HG02759 (cell line): ENCODE measurements around the gene GCA.
A peak's percentile ranks its signal among the peaks of the same experiment; 100 is the strongest.

ENCODE experiments used
- ATAC-seq: cut with Tn5 transposase; IDR thresholded peaks from one replicate; pipeline ENCODE4 v1.9.1; 2021; ENCODE audit warnings: mild to moderate bottlenecking, moderate library complexity; ENCODE audit not compliant: unreplicated experiment

The GCA gene

GRCh38 chr2:162343824-162344616 is at the start of gene GCA:
Gene GCA, plus strand, starts transcription at chr2:162344132. Its CDS starts 117 bp downstream, at chr2:162344249.
- ATAC-seq: peak; percentile 97

GRCh38 chr2:162295009-162295408 is 48.9 kb upstream of the GCA start:
- no peak for ATAC-seq

- ATAC-seq: no peak
Measured at GRCh38 chr2:162297925-162298552, 45.9 kb upstream of the GCA start.

GRCh38 chr2:162298669-162299335 is 45.1 kb upstream of the GCA start:
- no peak for ATAC-seq

GRCh38 chr2:162300266-162300665 is 43.7 kb upstream of the GCA start:
- no peak for ATAC-seq

DNA sequence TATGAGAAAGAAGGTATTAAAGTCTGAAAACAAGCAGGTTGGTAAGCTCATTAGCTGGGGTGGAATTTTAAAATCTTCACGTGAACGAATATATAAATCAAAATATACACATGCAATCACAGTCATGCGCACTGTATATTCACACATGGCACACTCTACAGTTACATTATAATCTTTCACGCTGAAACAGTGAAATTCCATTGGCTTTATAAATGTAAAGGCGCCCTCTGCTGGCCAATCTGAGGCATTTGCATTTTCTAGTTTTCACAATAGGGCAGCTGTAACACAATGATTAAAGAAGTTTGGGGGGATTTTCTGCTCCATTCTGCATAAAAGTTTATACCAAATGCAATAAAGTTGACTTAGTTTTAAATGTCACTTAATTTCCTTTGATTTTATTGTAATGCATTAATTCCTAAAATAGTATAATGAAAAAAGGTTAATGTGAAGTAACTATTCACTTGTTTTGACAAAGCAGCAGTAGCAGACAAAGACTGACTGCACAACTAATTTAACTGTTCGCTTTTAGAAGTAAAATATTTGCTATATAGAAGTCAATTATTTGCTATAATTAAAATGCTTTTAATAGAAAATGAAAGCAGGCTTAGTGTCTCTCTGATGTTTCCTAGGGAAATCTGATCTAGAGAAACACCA is 42.7 kb upstream of the GCA start:
- peak; percentile 84 for ATAC-seq

GRCh38 chr2:162301877-162302276 is 42.1 kb upstream of the GCA start:
- ATAC-seq: no peak

- no peak for ATAC-seq
Measured at GRCh38 chr2:162305901-162306300, 38.0 kb upstream of the GCA start.

DNA sequence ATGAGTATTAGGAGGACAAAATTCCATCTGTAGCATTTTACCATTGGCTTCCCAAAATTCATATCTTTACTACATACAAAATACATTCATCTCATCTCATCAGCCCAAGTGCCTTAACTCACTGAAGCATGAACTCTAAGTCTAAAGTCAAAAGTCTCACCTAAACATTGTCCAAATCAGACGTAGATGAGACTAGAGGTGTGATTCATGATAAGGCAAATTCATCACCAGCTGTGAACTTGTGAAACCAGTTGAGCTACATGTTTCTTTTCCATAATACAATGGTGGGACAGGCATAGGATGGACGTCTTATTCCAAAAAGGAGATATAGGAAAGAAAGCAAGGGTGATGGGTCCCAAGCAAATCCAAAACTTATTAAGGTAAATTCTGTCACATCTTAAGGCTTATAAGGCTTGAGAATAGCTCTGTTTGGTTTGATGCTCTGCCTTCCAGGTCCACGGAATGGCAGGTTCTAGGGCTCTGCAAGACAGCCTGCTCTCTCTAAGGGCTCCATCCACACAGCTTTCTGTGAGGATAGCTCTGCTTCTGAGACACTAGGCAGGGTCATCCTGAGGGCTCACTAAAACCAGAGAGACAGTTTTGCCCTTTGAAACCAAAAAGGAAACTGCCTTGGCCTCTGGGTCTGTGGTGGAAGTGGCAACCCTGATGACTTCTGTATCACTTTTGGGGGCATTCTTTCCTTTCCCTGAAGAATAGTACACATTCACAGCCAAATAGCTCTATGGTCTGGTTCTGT is 35.0 kb upstream of the GCA start:
- ATAC-seq: peak; percentile 64

DNA sequence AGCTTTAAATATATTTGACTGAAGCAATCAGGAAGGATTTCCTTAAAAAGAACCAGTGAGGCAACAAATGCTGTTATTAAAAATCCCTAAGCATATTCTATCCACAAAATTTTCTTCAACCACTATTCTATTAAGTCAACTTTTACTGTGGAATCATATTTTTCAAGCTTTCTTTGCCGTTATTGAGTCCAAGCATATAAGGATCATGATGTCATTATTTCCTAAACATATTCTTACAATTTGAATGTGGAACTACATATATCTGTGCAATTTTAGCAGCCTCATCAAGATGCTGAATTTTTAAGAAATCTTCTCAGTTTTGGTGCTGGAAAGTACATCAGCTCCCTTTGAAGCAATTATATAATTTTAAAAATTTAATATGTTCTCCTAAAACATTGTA is 31.1 kb upstream of the GCA start:
- ATAC-seq: no peak

DNA sequence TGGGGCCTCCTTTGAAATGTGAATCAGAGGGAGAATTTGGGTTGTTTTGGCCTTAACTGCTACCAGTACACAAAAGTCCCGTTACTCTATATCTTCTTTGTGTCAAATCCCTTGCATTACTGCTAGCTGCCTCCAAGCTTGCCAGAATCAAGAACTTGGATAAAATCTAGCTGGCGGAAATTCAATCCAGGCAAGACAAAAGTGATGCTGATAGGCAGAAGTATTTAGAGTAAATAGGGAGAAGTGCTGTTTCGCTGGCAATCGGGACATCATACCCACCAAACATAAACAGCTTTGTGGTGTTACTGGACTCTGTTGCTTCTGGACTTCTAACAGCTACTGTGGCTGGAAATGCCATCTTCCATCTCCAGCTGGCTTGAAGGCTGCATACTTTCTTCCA is 28.0 kb upstream of the GCA start:
- no peak for ATAC-seq

GRCh38 chr2:162316590-162316989 is 27.3 kb upstream of the GCA start:
- ATAC-seq: no peak

GRCh38 chr2:162317058-162317742 is 26.7 kb upstream of the GCA start:
- ATAC-seq: no peak

GRCh38 chr2:162317861-162318327 is 26.0 kb upstream of the GCA start:
- peak; percentile 4 for ATAC-seq

DNA sequence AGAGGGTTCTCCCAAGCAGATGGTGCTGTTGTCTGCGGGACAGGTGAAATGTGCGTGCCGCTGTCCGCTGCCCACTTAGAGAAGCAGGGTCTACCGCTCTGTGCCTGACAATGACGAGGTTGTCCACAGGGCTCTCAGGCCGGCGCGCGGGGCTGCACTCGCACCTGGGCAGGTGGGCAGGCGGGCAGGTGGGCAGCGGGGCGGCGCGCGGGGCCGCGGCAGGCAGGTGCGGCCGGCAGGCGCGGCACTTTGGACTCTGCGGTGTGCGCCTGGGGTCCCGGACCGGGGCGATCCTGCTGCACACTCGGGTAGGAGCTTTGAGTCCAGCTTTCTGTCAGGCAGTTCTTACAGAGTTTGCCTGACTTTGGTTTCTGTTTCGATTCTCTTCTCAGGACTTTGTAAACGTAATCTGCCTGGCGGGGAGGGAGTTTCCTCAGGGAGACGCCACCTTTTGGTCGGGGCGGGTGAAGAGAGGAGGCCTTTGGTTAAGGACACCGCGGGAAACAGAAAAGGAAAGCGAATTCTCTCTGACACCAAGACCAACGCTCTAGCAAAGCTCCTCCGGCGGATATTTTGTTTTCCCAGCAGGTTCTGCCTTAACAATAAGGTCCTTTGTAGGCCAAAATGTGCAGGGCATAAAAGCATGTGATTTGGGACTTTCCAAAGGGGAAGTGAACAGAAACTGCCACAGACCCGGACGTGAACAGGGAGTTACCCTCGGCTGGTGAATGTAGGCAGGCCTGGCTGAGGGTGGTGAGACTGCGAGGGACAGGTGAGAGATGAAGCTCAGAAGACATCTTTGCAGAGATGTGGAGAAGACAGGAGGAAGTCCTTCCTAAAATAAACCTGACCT is 25.4 kb upstream of the GCA start, which contains the start of gene IFIH1:
IFIH1 (minus strand) TSS at position 357 of the 853 bp plus-strand sequence. CDS start 377 bp downstream, outside the sequence.
- peak; percentile 84 for ATAC-seq

DNA sequence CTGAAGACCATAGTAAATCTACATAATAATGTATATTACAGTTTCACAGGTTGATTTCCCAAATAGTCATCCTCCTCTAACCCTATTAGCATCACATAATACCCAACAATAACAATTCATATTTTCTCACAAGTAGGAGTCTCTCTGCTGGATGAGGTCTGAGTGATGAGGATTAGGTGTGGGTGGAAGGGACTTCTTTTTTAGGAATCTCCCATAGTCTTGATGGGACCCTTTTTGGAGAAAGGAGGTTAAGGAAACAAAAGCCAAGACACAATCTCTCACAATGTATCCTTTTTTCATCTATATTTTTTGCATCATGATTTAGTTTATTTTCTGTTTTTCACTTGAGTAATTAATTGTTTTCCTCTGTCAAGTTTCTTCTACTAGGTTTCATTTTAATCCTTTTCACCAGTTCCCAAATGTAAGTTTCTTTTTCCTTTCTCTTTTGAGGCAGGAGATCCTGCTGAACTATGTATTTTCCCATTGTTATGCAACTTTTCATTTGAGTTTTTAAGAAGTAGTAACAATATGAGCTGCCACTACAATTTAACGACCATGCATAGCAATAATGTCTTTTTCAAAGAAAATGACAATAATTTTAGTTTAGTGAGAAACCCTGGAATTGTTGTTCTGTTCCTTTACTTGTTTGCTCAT is 22.9 kb upstream of the GCA start:
- no peak for ATAC-seq

- ATAC-seq: no peak
Measured at GRCh38 chr2:162324953-162325352, 19.0 kb upstream of the GCA start.

DNA sequence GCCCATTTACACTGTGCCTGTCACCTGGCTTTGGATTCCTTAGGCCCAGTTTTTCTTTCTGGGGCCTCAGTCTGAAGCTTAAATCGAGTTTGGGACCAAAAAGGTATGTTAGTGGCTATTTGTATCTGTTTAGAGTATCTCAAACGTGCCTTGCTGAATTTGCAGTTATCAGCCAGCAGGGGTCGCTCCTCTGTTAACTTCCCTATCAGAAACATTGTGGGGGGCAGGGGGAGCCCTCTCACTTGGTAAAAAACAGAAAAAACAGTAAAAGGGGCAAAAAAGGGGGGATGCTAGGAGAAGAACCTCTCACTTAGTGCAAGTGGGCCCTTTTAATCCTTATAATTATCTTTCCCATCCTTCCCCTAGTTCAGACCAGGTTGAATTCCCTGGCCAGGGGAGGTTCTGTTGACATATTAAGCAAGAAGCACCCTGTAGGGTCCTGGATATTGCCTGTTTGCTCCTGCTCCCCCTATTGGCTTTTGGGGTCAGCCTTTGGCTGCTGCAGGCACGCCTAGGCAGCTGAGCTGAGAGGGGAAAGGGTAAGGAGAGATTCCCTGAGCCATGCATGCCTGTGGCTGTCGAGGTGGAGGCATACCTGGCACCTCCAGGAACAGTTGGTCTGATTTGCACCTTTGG is 16.7 kb upstream of the GCA start:
- ATAC-seq: no peak
